ENCODE measurements around the gene KIR3DL1.

DNA sequence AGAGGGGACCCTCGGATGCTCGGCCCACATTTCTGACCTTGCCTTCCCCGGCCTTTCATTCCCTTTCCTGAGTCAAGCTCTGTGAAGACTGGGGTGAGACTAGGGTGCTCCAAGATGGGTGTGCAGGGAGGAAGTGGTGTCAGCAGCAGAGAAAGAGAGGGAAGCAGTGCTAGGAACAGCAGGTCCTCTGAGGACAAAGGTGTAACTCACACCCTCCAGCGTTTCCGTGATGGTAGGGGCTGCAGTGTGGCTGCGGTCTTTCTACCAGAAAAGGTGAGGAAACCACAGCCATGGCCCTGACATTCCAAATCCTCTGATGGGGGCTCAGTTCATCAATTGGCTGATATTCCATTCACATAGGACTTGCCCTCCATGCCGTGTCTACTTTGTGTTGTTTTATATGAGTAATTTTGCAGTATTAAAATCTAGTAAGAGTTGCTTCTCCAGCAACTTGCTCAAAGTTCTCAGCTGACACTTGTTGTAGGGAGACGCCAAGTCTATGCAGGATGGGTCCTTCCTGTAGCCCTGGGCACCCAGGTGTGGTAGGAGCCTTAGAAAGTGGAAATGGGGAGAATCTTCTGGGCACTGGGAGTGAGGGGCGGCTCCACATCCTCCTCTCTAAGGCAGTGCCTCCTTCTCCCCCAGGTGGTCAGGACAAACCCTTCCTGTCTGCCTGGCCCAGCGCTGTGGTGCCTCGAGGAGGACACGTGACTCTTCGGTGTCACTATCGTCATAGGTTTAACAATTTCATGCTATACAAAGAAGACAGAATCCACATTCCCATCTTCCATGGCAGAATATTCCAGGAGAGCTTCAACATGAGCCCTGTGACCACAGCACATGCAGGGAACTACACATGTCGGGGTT is 1.6 kb downstream of the KIR3DL1 start:
- TF ChIP-seq POLR2A (IDR thresholded peaks at IDR 0.05; ENCODE audit: low read length) (no peak), GATA1 (IDR thresholded peaks at IDR 0.05; ENCODE audit: low read depth, low read length) (no peak)
